HEK293 (cell line): ENCODE results near the gene HPSE2.

Source experiments
- CTCF ChIA-PET: fragments of 350-600 bp; formaldehyde crosslinking; extraction: SDS; loops from one replicate; lab custom pipeline; 2021; ENCODE audit warnings: antibody characterized with exemption; lab: Yijun Ruan, JAX
- POLR2A ChIA-PET: fragments of 300-600 bp; formaldehyde crosslinking; extraction: SDS; loops from one replicate; lab custom pipeline; 2020; ENCODE audit warnings: antibody characterized with exemption, inconsistent platforms; lab: Yijun Ruan, JAX
- H3K27ac ChIP-seq: fragments of 200-500 bp; sonication (Bioruptor generic); 2 replicates; pipeline ENCODE4 v1.5.1; 2014; ENCODE audit warnings: low read depth, low read length, control low read depth, inconsistent platforms; ENCODE audit errors: extremely low read depth
- H3K36me3 ChIP-seq, 2 experiments: fragments of 200-500 bp in 1 of 2; sonication (Bioruptor generic) in 1 of 2; 1 replicate in 1 of 2; 2 replicates in 1 of 2; pipeline ENCODE4 v1.5.1; 2014 to 2017; ENCODE audit warnings: inconsistent platforms in 2 of 2, low read length in 2 of 2; ENCODE audit not compliant: control insufficient read depth in 2 of 2, insufficient read depth in 1 of 2
- H3K4me1 ChIP-seq: fragments of 200-500 bp; sonication (Bioruptor generic); 2 replicates; pipeline ENCODE4 v1.5.1; 2014; ENCODE audit warnings: mild to moderate bottlenecking, low read length, inconsistent platforms; ENCODE audit not compliant: control insufficient read depth, insufficient read depth
- H3K4me3 ChIP-seq: 2 replicates; pipeline ENCODE4 v1.5.1; 2011; ENCODE audit warnings: low read depth, mild to moderate bottlenecking, control low read depth, low read length, moderate library complexity
- H3K9me3 ChIP-seq: fragments of 200-500 bp; sonication (Bioruptor generic); 2 replicates; pipeline ENCODE4 v1.5.1; 2014; ENCODE audit warnings: low read depth, low read length, inconsistent platforms; ENCODE audit not compliant: control insufficient read depth, insufficient read depth
- GLIS1 ChIP-seq: fragments of 450-650 bp; formaldehyde crosslinking; IDR thresholded peaks from 2 replicates; pipeline ENCODE4 v1.5.1; 2016; ENCODE audit warnings: missing biosample characterization, missing genetic modification characterization
- MEIS1 ChIP-seq: sonication (generic); formaldehyde crosslinking; IDR thresholded peaks from 2 replicates; pipeline ENCODE4 v1.8.1; 2022; ENCODE audit warnings: missing genetic modification reagents, mild to moderate bottlenecking, borderline replicate concordance
- YY1 ChIP-seq: fragments of 450-650 bp; formaldehyde crosslinking; IDR thresholded peaks from 2 replicates; pipeline ENCODE4 v1.5.1; 2018; ENCODE audit warnings: missing biosample characterization, missing genetic modification characterization
- ZFP69B ChIP-seq: fragments of 450-650 bp; formaldehyde crosslinking; IDR thresholded peaks from 2 replicates; pipeline ENCODE4 v1.5.1; 2016; ENCODE audit warnings: missing biosample characterization, missing genetic modification characterization
- ZNF391 ChIP-seq: fragments of 450-650 bp; formaldehyde crosslinking; IDR thresholded peaks from 2 replicates; pipeline ENCODE4 v1.5.1; 2016; ENCODE audit warnings: low read depth, missing biosample characterization, missing genetic modification characterization, borderline replicate concordance
- ZNF510 ChIP-seq: fragments of 450-650 bp; formaldehyde crosslinking; IDR thresholded peaks from 2 replicates; pipeline ENCODE4 v1.5.1; 2018; ENCODE audit warnings: mild to moderate bottlenecking, missing genetic modification characterization, missing biosample characterization; ENCODE audit not compliant: insufficient replicate concordance
- ZNF521 ChIP-seq: fragments of 450-650 bp; formaldehyde crosslinking; IDR thresholded peaks from 2 replicates; pipeline ENCODE4 v1.5.1; 2017; ENCODE audit warnings: missing biosample characterization, mild to moderate bottlenecking, missing genetic modification characterization
- ZNF530 ChIP-seq: fragments of 450-650 bp; formaldehyde crosslinking; IDR thresholded peaks from 2 replicates; pipeline ENCODE4 v1.5.1; 2016; ENCODE audit warnings: low read depth, missing biosample characterization, missing genetic modification characterization
- ZNF623 ChIP-seq: fragments of 450-650 bp; formaldehyde crosslinking; IDR thresholded peaks from 2 replicates; pipeline ENCODE4 v1.5.1; 2016; ENCODE audit warnings: missing biosample characterization, missing genetic modification characterization
- ZNF629 ChIP-seq: fragments of 450-650 bp; formaldehyde crosslinking; IDR thresholded peaks from 2 replicates; pipeline ENCODE4 v1.5.1; 2017; ENCODE audit warnings: missing biosample characterization, missing genetic modification characterization
- ZNF768 ChIP-seq: fragments of 450-650 bp; formaldehyde crosslinking; IDR thresholded peaks from 2 replicates; pipeline ENCODE4 v1.5.1; 2018; ENCODE audit warnings: missing biosample characterization, mild to moderate bottlenecking, missing genetic modification characterization
- ZNF843 ChIP-seq: fragments of 450-650 bp; formaldehyde crosslinking; IDR thresholded peaks from 2 replicates; pipeline ENCODE4 v1.5.1; 2016; ENCODE audit warnings: missing biosample characterization, missing genetic modification characterization
- TF ChIP-seq, protein P1 (sequence below): fragments of 450-650 bp; formaldehyde crosslinking; IDR thresholded peaks from 2 replicates; pipeline ENCODE4 v1.5.1; 2016; ENCODE audit warnings: missing biosample characterization, missing genetic modification characterization
- TF ChIP-seq, protein P2 (sequence below): fragments of 450-650 bp; formaldehyde crosslinking; optimal IDR thresholded peaks from 2 replicates; pipeline ENCODE3; 2016; ENCODE audit warnings: missing biosample characterization, mild to moderate bottlenecking, missing genetic modification characterization
- TF ChIP-seq, protein P3 (sequence below): fragments of 450-650 bp; formaldehyde crosslinking; IDR thresholded peaks from 2 replicates; pipeline ENCODE4 v1.5.1; 2016; ENCODE audit warnings: missing biosample characterization, missing genetic modification characterization
- TF ChIP-seq, protein P4 (sequence below): fragments of 450-650 bp; formaldehyde crosslinking; IDR thresholded peaks from 2 replicates; pipeline ENCODE4 v1.5.1; 2016; ENCODE audit warnings: missing biosample characterization, missing genetic modification characterization

Gene HPSE2

DNA sequence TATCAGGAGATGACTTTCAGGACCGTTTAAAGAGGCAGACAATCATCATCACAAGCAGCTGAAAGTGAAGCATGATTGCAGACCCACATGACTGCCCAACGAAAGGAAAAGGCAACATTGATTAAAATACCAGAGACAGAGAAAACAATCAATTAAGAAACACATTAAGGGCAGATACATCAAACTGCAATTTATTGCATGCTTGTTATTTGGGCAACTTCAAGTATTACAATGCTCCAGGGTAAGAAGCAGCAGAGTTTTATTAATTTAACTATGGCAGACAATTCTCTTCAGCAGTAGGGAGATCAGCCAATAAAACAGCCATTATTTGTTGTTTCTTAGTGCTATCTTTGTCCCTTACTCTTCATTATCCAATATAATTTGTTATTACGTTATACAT is 421.2 kb downstream of the HPSE2 start:
- Histone ChIP-seq H3K9me3 (no peaks in the 10 kb centered on the region), H3K4me1 (no peaks in the 10 kb centered on the region), H3K36me3 (no peaks in the 10 kb centered on the region), H3K4me3 (no peak overlapping the region), H3K27ac (no peak overlapping the region)
- TF ChIP-seq YY1 (tag by site-specific recombination) (no peak), ZFP69B (tag by site-specific recombination) (no peak), ZNF623 (tag by site-specific recombination) (no peak), ZNF521 (tag by site-specific recombination) (no peak), GLIS1 (tag by site-specific recombination) (no peak)
- ChIA-PET CTCF (no interaction called here), POLR2A (no interaction called here)

DNA sequence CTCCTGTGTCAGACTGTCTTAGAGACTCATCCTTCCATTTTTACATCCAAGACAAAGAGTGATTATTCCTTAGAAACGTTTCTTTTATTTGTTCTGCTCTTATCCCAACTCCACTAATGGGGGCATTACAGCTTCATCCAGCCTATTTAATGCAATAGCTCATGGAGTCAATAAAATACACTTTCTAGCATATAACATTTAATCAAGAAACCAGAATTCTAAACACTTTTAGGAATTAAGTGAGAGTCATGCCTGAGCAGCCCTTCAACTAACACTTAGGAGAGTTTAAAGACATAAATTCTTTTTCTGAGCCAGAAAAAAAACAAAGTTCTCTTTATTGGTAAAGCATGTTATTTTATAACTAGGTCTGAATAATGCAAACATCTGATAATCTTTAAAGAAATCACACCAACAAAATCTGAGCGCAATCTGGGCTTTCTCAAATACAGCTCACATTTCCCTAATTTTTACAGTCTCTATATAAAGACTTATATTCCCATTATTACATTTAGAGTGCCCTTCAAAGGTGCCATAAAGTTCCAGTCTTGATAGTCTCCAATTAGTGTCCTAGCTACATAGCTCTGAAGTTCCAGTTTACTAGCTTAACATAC is 427.3 kb downstream of the HPSE2 start:
- TF ChIP-seq ZNF391 (tag by site-specific recombination) (no peak), ZNF530 (tag by site-specific recombination) (no peak), MEIS1 (CRISPR knock-in tag) (no peak), ZNF510 (tag by site-specific recombination) (no peak), ZNF629 (tag by site-specific recombination) (no peak), ZNF843 (tag by site-specific recombination) (no peak), ZNF768 (no peak)
- TF ChIP-seq, protein P1, sequence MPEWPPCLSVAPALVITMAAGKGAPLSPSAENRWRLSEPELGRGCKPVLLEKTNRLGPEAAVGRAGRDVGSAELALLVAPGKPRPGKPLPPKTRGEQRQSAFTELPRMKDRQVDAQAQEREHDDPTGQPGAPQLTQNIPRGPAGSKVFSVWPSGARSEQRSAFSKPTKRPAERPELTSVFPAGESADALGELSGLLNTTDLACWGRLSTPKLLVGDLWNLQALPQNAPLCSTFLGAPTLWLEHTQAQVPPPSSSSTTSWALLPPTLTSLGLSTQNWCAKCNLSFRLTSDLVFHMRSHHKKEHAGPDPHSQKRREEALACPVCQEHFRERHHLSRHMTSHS (tag by site-specific recombination), result no peak
- TF ChIP-seq, protein P2, sequence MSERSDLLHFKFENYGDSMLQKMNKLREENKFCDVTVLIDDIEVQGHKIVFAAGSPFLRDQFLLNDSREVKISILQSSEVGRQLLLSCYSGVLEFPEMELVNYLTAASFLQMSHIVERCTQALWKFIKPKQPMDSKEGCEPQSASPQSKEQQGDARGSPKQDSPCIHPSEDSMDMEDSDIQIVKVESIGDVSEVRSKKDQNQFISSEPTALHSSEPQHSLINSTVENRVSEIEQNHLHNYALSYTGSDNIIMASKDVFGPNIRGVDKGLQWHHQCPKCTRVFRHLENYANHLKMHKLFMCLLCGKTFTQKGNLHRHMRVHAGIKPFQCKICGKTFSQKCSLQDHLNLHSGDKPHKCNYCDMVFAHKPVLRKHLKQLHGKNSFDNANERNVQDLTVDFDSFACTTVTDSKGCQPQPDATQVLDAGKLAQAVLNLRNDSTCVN (tag by site-specific recombination), result no peak
- TF ChIP-seq, protein P3, sequence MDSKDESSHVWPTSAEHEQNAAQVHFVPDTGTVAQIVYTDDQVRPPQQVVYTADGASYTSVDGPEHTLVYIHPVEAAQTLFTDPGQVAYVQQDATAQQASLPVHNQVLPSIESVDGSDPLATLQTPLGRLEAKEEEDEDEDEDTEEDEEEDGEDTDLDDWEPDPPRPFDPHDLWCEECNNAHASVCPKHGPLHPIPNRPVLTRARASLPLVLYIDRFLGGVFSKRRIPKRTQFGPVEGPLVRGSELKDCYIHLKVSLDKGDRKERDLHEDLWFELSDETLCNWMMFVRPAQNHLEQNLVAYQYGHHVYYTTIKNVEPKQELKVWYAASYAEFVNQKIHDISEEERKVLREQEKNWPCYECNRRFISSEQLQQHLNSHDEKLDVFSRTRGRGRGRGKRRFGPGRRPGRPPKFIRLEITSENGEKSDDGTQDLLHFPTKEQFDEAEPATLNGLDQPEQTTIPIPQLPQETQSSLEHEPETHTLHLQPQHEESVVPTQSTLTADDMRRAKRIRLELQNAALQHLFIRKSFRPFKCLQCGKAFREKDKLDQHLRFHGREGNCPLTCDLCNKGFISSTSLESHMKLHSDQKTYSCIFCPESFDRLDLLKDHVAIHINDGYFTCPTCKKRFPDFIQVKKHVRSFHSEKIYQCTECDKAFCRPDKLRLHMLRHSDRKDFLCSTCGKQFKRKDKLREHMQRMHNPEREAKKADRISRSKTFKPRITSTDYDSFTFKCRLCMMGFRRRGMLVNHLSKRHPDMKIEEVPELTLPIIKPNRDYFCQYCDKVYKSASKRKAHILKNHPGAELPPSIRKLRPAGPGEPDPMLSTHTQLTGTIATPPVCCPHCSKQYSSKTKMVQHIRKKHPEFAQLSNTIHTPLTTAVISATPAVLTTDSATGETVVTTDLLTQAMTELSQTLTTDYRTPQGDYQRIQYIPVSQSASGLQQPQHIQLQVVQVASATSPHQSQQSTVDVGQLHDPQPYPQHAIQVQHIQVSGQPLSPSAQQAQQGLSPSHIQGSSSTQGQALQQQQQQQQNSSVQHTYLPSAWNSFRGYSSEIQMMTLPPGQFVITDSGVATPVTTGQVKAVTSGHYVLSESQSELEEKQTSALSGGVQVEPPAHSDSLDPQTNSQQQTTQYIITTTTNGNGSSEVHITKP (tag by site-specific recombination), result no peak
- TF ChIP-seq, protein P4, sequence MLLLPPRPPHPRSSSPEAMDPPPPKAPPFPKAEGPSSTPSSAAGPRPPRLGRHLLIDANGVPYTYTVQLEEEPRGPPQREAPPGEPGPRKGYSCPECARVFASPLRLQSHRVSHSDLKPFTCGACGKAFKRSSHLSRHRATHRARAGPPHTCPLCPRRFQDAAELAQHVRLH (tag by site-specific recombination), result no peak
- H3K36me3 ChIP-seq, result no peaks in the 10 kb centered on the region
- ChIA-PET CTCF (interaction anchor here (0.5 to 0.6 kb wide), 2 partner anchors 245 to 1095 kb away, joined by 3 to 4 read pairs; partner anchors contain the start of gene MARVELD1), POLR2A (no interaction called here)
- H3K9me3 ChIP-seq, result no peaks in the 10 kb centered on the region
- H3K27ac ChIP-seq, result no peak overlapping the region
- H3K4me1 ChIP-seq, result no peaks in the 10 kb centered on the region
- H3K4me3 ChIP-seq, result no peak overlapping the region
